GM18517 (cell line): Measurements from ENCODE around the gene ENHO.
"Not testable (repeated sequence)": the region's sequence is repeated elsewhere in the genome, so short reads cannot be mapped to it uniquely, and the experiment has no call there.

Source experiments
- ATAC-seq: cut with Tn5 transposase; IDR thresholded peaks from one replicate; pipeline ENCODE4 v1.9.1; 2021; ENCODE audit warnings: mild to moderate bottlenecking, moderate library complexity; ENCODE audit not compliant: unreplicated experiment

ENHO gene

GRCh38 chr9:34482746-34483145, 40.0 kb downstream of the ENHO start:
- ATAC-seq, result not testable (repeated sequence)

GRCh38 chr9:34481620-34482019, 41.2 kb downstream of the ENHO start:
- not testable (repeated sequence) for ATAC-seq

DNA sequence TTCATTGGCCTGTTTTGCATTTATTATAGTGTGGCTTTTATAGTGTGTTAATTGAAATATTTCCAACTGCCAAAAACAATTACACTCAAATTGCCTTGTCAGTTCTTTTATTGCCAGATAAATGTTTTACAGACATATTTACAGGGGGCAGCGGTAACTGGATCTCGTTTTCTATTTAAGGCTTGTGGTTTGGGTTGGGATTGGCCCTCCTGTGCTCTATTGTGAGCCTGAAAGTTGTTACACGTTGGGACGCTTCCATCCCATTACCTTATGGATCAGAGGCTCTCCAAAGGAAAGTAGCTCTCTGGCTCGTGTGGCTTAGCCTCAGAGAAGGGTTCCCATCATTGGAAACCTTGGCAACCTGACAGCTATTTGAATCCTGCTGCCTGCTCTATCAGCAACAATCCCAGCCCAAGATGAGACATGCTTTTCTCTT, 43.3 kb downstream of the ENHO start:
- no peak for ATAC-seq

GRCh38 chr9:34477541-34477940, 45.2 kb downstream of the ENHO start:
- ATAC-seq, result no peak

GRCh38 chr9:34475097-34475496, 47.7 kb downstream of the ENHO start:
- no peak for ATAC-seq
